MM.1S (cell line): ENCODE measurements around the gene DIP2B.

Experiments
- CTCF ChIP-seq: fragments of 300-600 bp; sonication (generic); IDR thresholded peaks from 2 replicates; pipeline ENCODE4 v1.5.1; 2016; ENCODE audit warnings: antibody characterized with exemption, low read length, mixed read lengths
- EZH2 ChIP-seq: fragments of 300-600 bp; sonication (generic); optimal IDR thresholded peaks from 2 replicates; pipeline ENCODE3; 2017; ENCODE audit warnings: low read depth, mild to moderate bottlenecking, antibody characterized with exemption, low read length, mixed read lengths
- EZH2phosphoT487 ChIP-seq: fragments of 300-600 bp; sonication (generic); IDR thresholded peaks from 2 replicates; pipeline ENCODE4 v1.6.1; 2018; ENCODE audit warnings: antibody characterized with exemption, low read length

GRCh38 chr12:50612882-50613281 is 108.1 kb downstream of the DIP2B start:
- TF ChIP-seq CTCF (no peak), EZH2 (no peak), EZH2phosphoT487 (no peak)
